GM23338 (cell line): Measurements from ENCODE around the gene RAB40B. TPM values are rescaled to one million over a fixed set of nuclear protein-coding genes. Genes with fewer than 3 reads are reported as not detected.

Source experiments
- ATAC-seq: fragments of 200-7000 bp; cut with Tn5 transposase; 3 replicates; pipeline ENCODE4 v1.9.1; 2020
- DNase-seq: peaks from one replicate; pipeline ENCODE4 v3.0.0-alpha.2; 2015; ENCODE audit warnings: low spot score
- H2AFZ ChIP-seq: fragments of 200-600 bp; sonication (generic); 2 replicates; pipeline ENCODE4 v1.8.0; 2016; ENCODE audit warnings: antibody characterized with exemption, mild to moderate bottlenecking, moderate library complexity
- H3F3A ChIP-seq: fragments of 200-600 bp; sonication (generic); replicated peaks from 2 replicates; pipeline ENCODE4 v1.8.0; 2017; ENCODE audit warnings: antibody characterized with exemption, mixed run types, low read depth
- H3K27ac ChIP-seq: fragments of 200-600 bp; sonication (generic); 2 replicates; pipeline ENCODE4 v1.6.1; 2016; ENCODE audit warnings: low read depth
- H3K27me3 ChIP-seq: fragments of 200-600 bp; sonication (generic); 2 replicates; pipeline ENCODE4 v1.8.0; 2016; ENCODE audit warnings: mild to moderate bottlenecking, mixed run types, moderate library complexity; ENCODE audit not compliant: insufficient read depth
- H3K36me3 ChIP-seq: fragments of 200-600 bp; sonication (generic); 2 replicates; pipeline ENCODE4 v1.8.0; 2016; ENCODE audit warnings: mild to moderate bottlenecking; ENCODE audit not compliant: insufficient read depth
- H3K4me1 ChIP-seq: fragments of 200-600 bp; sonication (generic); 2 replicates; pipeline ENCODE4 v1.8.0; 2016; ENCODE audit warnings: mild to moderate bottlenecking, moderate library complexity; ENCODE audit not compliant: insufficient read depth
- H3K4me2 ChIP-seq: fragments of 200-600 bp; sonication (generic); 2 replicates; pipeline ENCODE4 v1.7.1; 2017; ENCODE audit warnings: mixed run types
- H3K4me3 ChIP-seq: fragments of 200-600 bp; sonication (generic); 2 replicates; pipeline ENCODE4 v1.6.1; 2016; ENCODE audit warnings: mixed run types
- H3K79me2 ChIP-seq: fragments of 200-600 bp; sonication (generic); replicated peaks from 2 replicates; pipeline ENCODE4 v1.8.0; 2017; ENCODE audit warnings: mild to moderate bottlenecking; ENCODE audit not compliant: insufficient read depth
- H3K9me2 ChIP-seq: fragments of 200-600 bp; sonication (generic); 2 replicates; pipeline ENCODE4 v1.8.0; 2017; ENCODE audit not compliant: insufficient read depth
- H4K20me1 ChIP-seq: fragments of 200-600 bp; sonication (generic); replicated peaks from 2 replicates; pipeline ENCODE4 v1.8.0; 2017; ENCODE audit warnings: mild to moderate bottlenecking; ENCODE audit not compliant: insufficient read depth
- H3K27ac Mint-ChIP-seq: 2 replicates; pipeline ENCODE4 v1.8.0; 2020; ENCODE audit warnings: inconsistent platforms, mild to moderate bottlenecking, moderate library complexity, mixed read lengths
- H3K27me3 Mint-ChIP-seq: 3 replicates; pipeline ENCODE4 v1.8.0; 2022; ENCODE audit warnings: low read depth, mild to moderate bottlenecking, moderate library complexity, mixed read lengths, inconsistent platforms; ENCODE audit not compliant: insufficient read depth, poor library complexity
- H3K36me3 Mint-ChIP-seq: 3 replicates; pipeline ENCODE4 v1.8.0; 2021; ENCODE audit warnings: low read depth, mild to moderate bottlenecking, inconsistent platforms, moderate library complexity, mixed read lengths
- H3K4me1 Mint-ChIP-seq: 3 replicates; pipeline ENCODE4 v1.8.0; 2020; ENCODE audit warnings: mild to moderate bottlenecking, inconsistent platforms, mixed read lengths
- H3K4me3 Mint-ChIP-seq: 3 replicates; pipeline ENCODE4 v1.8.0; 2021; ENCODE audit warnings: moderate library complexity, mild to moderate bottlenecking, inconsistent platforms, mixed read lengths
- H3K9me3 Mint-ChIP-seq: 3 replicates; pipeline ENCODE4 v1.8.0; 2020; ENCODE audit warnings: moderate library complexity, mild to moderate bottlenecking, inconsistent platforms, mixed read lengths
- CREB1 ChIP-seq: fragments of 250-450 bp; sonication (Bioruptor Pico); IDR thresholded peaks from 2 replicates; pipeline ENCODE4 v1.5.0; 2020; ENCODE audit warnings: low read depth, mild to moderate bottlenecking, moderate library complexity
- ETS1 ChIP-seq: IDR thresholded peaks from 2 replicates; pipeline ENCODE4 v1.6.1; 2016; ENCODE audit warnings: antibody characterized with exemption
- EZH2 ChIP-seq: fragments of 200-600 bp; sonication (generic); IDR thresholded peaks from one replicate; pipeline ENCODE4 v1.8.0; 2017; ENCODE audit warnings: antibody characterized with exemption, mild to moderate bottlenecking, low read depth; ENCODE audit not compliant: unreplicated experiment
- EZH2phosphoT487 ChIP-seq: fragments of 200-600 bp; sonication (generic); IDR thresholded peaks from one replicate; pipeline ENCODE4 v1.8.1; 2018; ENCODE audit warnings: antibody characterized with exemption; ENCODE audit not compliant: unreplicated experiment
- JUNB ChIP-seq: IDR thresholded peaks from one replicate; pipeline ENCODE4 v1.6.1; 2016; ENCODE audit warnings: antibody characterized with exemption; ENCODE audit not compliant: unreplicated experiment
- POLR2AphosphoS5 ChIP-seq: IDR thresholded peaks from 2 replicates; pipeline ENCODE4 v1.6.1; 2016; ENCODE audit warnings: antibody characterized with exemption, low read depth
- REST ChIP-seq: IDR thresholded peaks from one replicate; pipeline ENCODE4 v1.6.1; 2018; ENCODE audit warnings: antibody characterized with exemption; ENCODE audit not compliant: unreplicated experiment
- STAT1 ChIP-seq: IDR thresholded peaks from one replicate; pipeline ENCODE4 v1.6.1; 2016; ENCODE audit warnings: antibody characterized with exemption; ENCODE audit not compliant: unreplicated experiment
- ZNF114 ChIP-seq: fragments of 250-450 bp; sonication (Bioruptor Pico); IDR thresholded peaks from 2 replicates; pipeline ENCODE4 v1.5.0; 2020; ENCODE audit warnings: mild to moderate bottlenecking, moderate library complexity
- ZNF331 ChIP-seq: fragments of 250-450 bp; sonication (Bioruptor Pico); IDR thresholded peaks from 2 replicates; pipeline ENCODE4 v1.5.0; 2020; ENCODE audit warnings: low read depth, mild to moderate bottlenecking, moderate library complexity
- polyA plus RNA-seq: library from polyadenylated mRNA; unstranded; fragments of >200 nt; fragmentation: Nextera tagmentation; extraction: Ambion mirVana; gene quantifications from 2 replicates; pipeline ENCODE4 v1.2.1, GENCODE V29; 2016
- total RNA-seq: library from RNA; depleted of rRNA; stranded (reverse); fragments of >200 nt; shearing (Covaris generic); gene quantifications from 2 replicates; pipeline ENCODE4 v1.2.3, GENCODE V29; 2014

The RAB40B gene
- total and polyA plus RNA-seq, 2 experiments from 2014 or later, result 4.2 to 5.2 TPM

- no peak for TF ChIP-seq REST
- no peak for TF ChIP-seq CREB1 (CRISPR knock-in tag)
- TF ChIP-seq STAT1, result no peak
- TF ChIP-seq JUNB, result no peak
- TF ChIP-seq ETS1, result no peak
- TF ChIP-seq ZNF331 (CRISPR knock-in tag), result no peak
- TF ChIP-seq EZH2, result no peak
- TF ChIP-seq EZH2phosphoT487, result no peak
Measured at GRCh38 chr17:82703036-82703745, 4.7 kb upstream of the RAB40B start (continued).

- no peaks in the 10 kb centered on the region for H3K9me3 Mint-ChIP-seq
- Histone ChIP-seq H3K36me3 (no peaks in the 10 kb centered on the region), H2AFZ (no peak overlapping the region), H3F3A (0 out of 2 replicates have a peak, but pooled peaks cover 6% of the 10 kb centered on the region), H4K20me1 (no peaks in the 10 kb centered on the region), H3K4me2 (no peak overlapping the region), H3K27me3 (peaks cover 15% of the 10 kb centered on the region), H3K4me3 (no peak overlapping the region), H3K9me2 (no peaks in the 10 kb centered on the region), H3K4me1 (no peaks in the 10 kb centered on the region), H3K27ac (no peak overlapping the region), H3K79me2 (no peaks in the 10 kb centered on the region)
- H3K36me3 Mint-ChIP-seq, result no peaks in the 10 kb centered on the region; the same call in 2 of the 3 replicates
- H3K27ac Mint-ChIP-seq, result no peak overlapping the region
- no peaks in the 10 kb centered on the region for H3K4me1 Mint-ChIP-seq
- ATAC-seq (no peak), DNase-seq (no peak)
- H3K4me3 Mint-ChIP-seq, result no peak overlapping the region; the same call in 2 of the 3 replicates
- peaks cover 13% of the 10 kb centered on the region for H3K27me3 Mint-ChIP-seq
- TF ChIP-seq ZNF114 (CRISPR knock-in tag), result no peak
- no peak for TF ChIP-seq POLR2AphosphoS5
- TF ChIP-seq EZH2phosphoT487, result no peak
- no peak for TF ChIP-seq ZNF331 (CRISPR knock-in tag)
Measured at GRCh38 chr17:82702231-82702927, 3.9 kb upstream of the RAB40B start.
